DND-41 (cell line): ENCODE results near the gene FCGR3B.
"Not testable (repeated sequence)": the region's sequence is repeated elsewhere in the genome, so short reads cannot be mapped to it uniquely, and the experiment has no call there.

ENCODE experiments used
- ATAC-seq: fragments of 200-7000 bp; cut with Tn5 transposase; 3 replicates; pipeline ENCODE4 v1.9.1; 2021; ENCODE audit warnings: low read depth; ENCODE audit not compliant: insufficient read depth
- DNase-seq: peaks from one replicate; pipeline ENCODE4 v3.0.0-alpha.2; 2020
- H2AFZ ChIP-seq: 2 replicates; pipeline ENCODE4 v1.6.0; 2012; ENCODE audit warnings: low read depth, low read length
- H3K27ac ChIP-seq: 2 replicates; pipeline ENCODE4 v1.5.1; 2012; ENCODE audit warnings: low read length, inconsistent platforms
- H3K27me3 ChIP-seq: fragments of 200-600 bp; sonication (generic); 2 replicates; pipeline ENCODE4 v1.6.0; 2012; ENCODE audit warnings: low read length, mild to moderate bottlenecking, inconsistent platforms; ENCODE audit not compliant: insufficient read depth, poor library complexity
- H3K36me3 ChIP-seq: 2 replicates; pipeline ENCODE4 v1.5.1; 2012; ENCODE audit warnings: low read length, inconsistent platforms; ENCODE audit not compliant: insufficient read depth
- H3K4me1 ChIP-seq: 2 replicates; pipeline ENCODE4 v1.5.1; 2012; ENCODE audit warnings: mild to moderate bottlenecking, low read length; ENCODE audit not compliant: insufficient read depth
- H3K4me2 ChIP-seq: 2 replicates; pipeline ENCODE4 v1.6.0; 2012; ENCODE audit warnings: mild to moderate bottlenecking, moderate library complexity, low read length, inconsistent platforms; ENCODE audit not compliant: insufficient read depth
- H3K4me3 ChIP-seq, 2 experiments: fragments of 200-600 bp in 1 of 2; shearing (Covaris generic) in 1 of 2; 2 replicates each; pipeline ENCODE4 v1.5.1; 2012 to 2016; ENCODE audit warnings: inconsistent platforms in 2 of 2, low read length in 2 of 2, mild to moderate bottlenecking in 2 of 2, low read depth in 1 of 2, moderate library complexity in 1 of 2
- H3K79me2 ChIP-seq: 2 replicates; pipeline ENCODE4 v1.6.0; 2012; ENCODE audit warnings: low read length, inconsistent platforms; ENCODE audit not compliant: insufficient read depth
- H3K9ac ChIP-seq: 2 replicates; pipeline ENCODE4 v1.6.0; 2012; ENCODE audit warnings: low read depth, mild to moderate bottlenecking, inconsistent platforms, low read length, moderate library complexity
- H3K9me3 ChIP-seq: 2 replicates; pipeline ENCODE4 v1.5.1; 2012; ENCODE audit warnings: low read length, moderate library complexity, mild to moderate bottlenecking, inconsistent platforms; ENCODE audit not compliant: insufficient read depth, severe bottlenecking
- H4K20me1 ChIP-seq: 2 replicates; pipeline ENCODE4 v1.6.0; 2012; ENCODE audit warnings: low read length; ENCODE audit not compliant: insufficient read depth

Gene FCGR3B

GRCh38 chr1:161662684-161663339, 31.8 kb upstream of the FCGR3B start, which contains the start of gene FCGR2B:
Gene FCGR2B (plus strand): TSS chr1:161663143. CDS start chr1:161663242, 99 bp downstream.
- H3K9me3 ChIP-seq, H3K27me3 ChIP-seq, DNase-seq, H3K4me2 ChIP-seq, ATAC-seq, H2AFZ ChIP-seq, H3K36me3 ChIP-seq, H3K79me2 ChIP-seq, H3K4me3 ChIP-seq, H3K4me1 ChIP-seq, H3K9ac ChIP-seq, H3K27ac ChIP-seq, H4K20me1 ChIP-seq: not testable (repeated sequence)

GRCh38 chr1:161661660-161662311, 30.8 kb upstream of the FCGR3B start:
- not testable (repeated sequence) for H3K79me2 ChIP-seq, H3K4me3 ChIP-seq, H3K9me3 ChIP-seq, H3K4me1 ChIP-seq, H3K9ac ChIP-seq, H3K27ac ChIP-seq, H4K20me1 ChIP-seq, H3K4me2 ChIP-seq, H3K36me3 ChIP-seq, DNase-seq, H2AFZ ChIP-seq, H3K27me3 ChIP-seq, ATAC-seq

GRCh38 chr1:161658524-161658923, 27.5 kb upstream of the FCGR3B start:
- H3K9me3 ChIP-seq, ATAC-seq, H3K4me1 ChIP-seq, H3K27ac ChIP-seq, H4K20me1 ChIP-seq, H3K27me3 ChIP-seq, H3K79me2 ChIP-seq, H3K4me3 ChIP-seq, H3K36me3 ChIP-seq, DNase-seq, H3K9ac ChIP-seq, H3K4me2 ChIP-seq, H2AFZ ChIP-seq: not testable (repeated sequence)

- not testable (repeated sequence) for ATAC-seq, H3K4me1 ChIP-seq, H3K4me3 ChIP-seq, H3K4me2 ChIP-seq, H3K79me2 ChIP-seq, DNase-seq, H3K9ac ChIP-seq, H2AFZ ChIP-seq, H3K27me3 ChIP-seq, H4K20me1 ChIP-seq, H3K9me3 ChIP-seq, H3K36me3 ChIP-seq, H3K27ac ChIP-seq
Observed at GRCh38 chr1:161653971-161654370, 23.0 kb upstream of the FCGR3B start.

GRCh38 chr1:161653541-161653940, 22.6 kb upstream of the FCGR3B start:
- not testable (repeated sequence) for H3K27me3 ChIP-seq, H3K36me3 ChIP-seq, H3K27ac ChIP-seq, ATAC-seq, DNase-seq, H4K20me1 ChIP-seq, H3K4me2 ChIP-seq, H3K4me1 ChIP-seq, H2AFZ ChIP-seq, H3K9ac ChIP-seq, H3K4me3 ChIP-seq, H3K79me2 ChIP-seq, H3K9me3 ChIP-seq
